PC-9 (cell line): ENCODE results near the gene MILR1. TPM values are rescaled to one million over a fixed set of nuclear protein-coding genes. Genes with fewer than 3 reads are reported as not detected.

Experiments
- BruUV-seq: library from RNA; stranded (reverse); fragments of 400-500 nt; replicated peaks from 2 replicates; lab custom pipeline; 2021; lab: Mats Ljungman, UMichigan
- CTCF ChIA-PET: fragments of 300-600 bp; sonication (Branson Sonifier 250); formaldehyde crosslinking; loops from one replicate; lab custom pipeline; 2022; ENCODE audit warnings: antibody characterized with exemption; lab: Charles Lee
- POLR2A ChIA-PET: fragments of 300-600 bp; sonication (Branson Sonifier 250); formaldehyde crosslinking; loops from one replicate; lab custom pipeline; 2022; ENCODE audit warnings: antibody characterized with exemption; ENCODE audit not compliant: unreplicated experiment; lab: Charles Lee
- DNase-seq, 2 experiments: peaks; one replicate each; pipeline versions ENCODE4 v3.0.0 to v3.0.0-alpha.2; 2015 to 2022; ENCODE audit warnings: mixed read lengths in 1 of 2
- H2AFZ ChIP-seq: fragments of 200-600 bp; sonication (generic); 2 replicates; pipeline ENCODE4 v1.8.1; 2017; ENCODE audit warnings: antibody characterized with exemption
- H3F3A ChIP-seq: fragments of 200-600 bp; sonication (generic); 2 replicates; pipeline ENCODE4 v1.8.1; 2017; ENCODE audit warnings: antibody characterized with exemption, mild to moderate bottlenecking, low read depth; ENCODE audit not compliant: insufficient read depth
- H3K27ac ChIP-seq: fragments of 200-600 bp; sonication (generic); 2 replicates; pipeline ENCODE4 v1.6.1; 2016; ENCODE audit warnings: mixed run types
- H3K27me3 ChIP-seq: fragments of 200-600 bp; sonication (generic); 2 replicates; pipeline ENCODE4 v1.6.1; 2016; ENCODE audit warnings: low read depth, mixed run types; ENCODE audit not compliant: insufficient read depth
- H3K36me3 ChIP-seq: fragments of 200-600 bp; sonication (generic); 2 replicates; pipeline ENCODE4 v1.6.1; 2016; ENCODE audit warnings: low read depth, mixed run types
- H3K4me1 ChIP-seq: fragments of 200-600 bp; sonication (generic); replicated peaks from 2 replicates; pipeline ENCODE4 v1.6.1; 2016; ENCODE audit warnings: mixed run types; ENCODE audit not compliant: insufficient read depth
- H3K4me2 ChIP-seq: fragments of 200-600 bp; sonication (generic); 2 replicates; pipeline ENCODE4 v1.6.1; 2017; ENCODE audit warnings: mixed run types
- H3K4me3 ChIP-seq: fragments of 200-600 bp; sonication (generic); 2 replicates; pipeline ENCODE4 v1.6.1; 2016; ENCODE audit warnings: mixed run types
- H3K79me2 ChIP-seq: fragments of 200-600 bp; sonication (generic); 2 replicates; pipeline ENCODE4 v1.6.1; 2017; ENCODE audit warnings: low read depth, mixed run types
- H3K9me2 ChIP-seq: fragments of 200-600 bp; sonication (generic); 2 replicates; pipeline ENCODE4 v1.8.1; 2017; ENCODE audit warnings: mild to moderate bottlenecking; ENCODE audit not compliant: insufficient read depth
- H3K9me3 ChIP-seq: fragments of 200-600 bp; sonication (generic); 2 replicates; pipeline ENCODE4 v1.8.1; 2016; ENCODE audit warnings: low read depth; ENCODE audit not compliant: insufficient read depth
- H4K20me1 ChIP-seq: fragments of 200-600 bp; sonication (generic); 2 replicates; pipeline ENCODE4 v1.8.1; 2017; ENCODE audit not compliant: insufficient read depth
- EZH2 ChIP-seq: fragments of 200-600 bp; sonication (generic); IDR thresholded peaks from 2 replicates; pipeline ENCODE4 v1.8.0; 2017; ENCODE audit warnings: antibody characterized with exemption, low read depth
- intact Hi-C: fragments of 100-400 bp; cut with micrococcal nuclease; formaldehyde crosslinking; loops from one replicate; pipeline ENCODE4 v1.10.0; 2022; ENCODE audit not compliant: unreplicated experiment
- total RNA-seq: library from RNA; stranded (reverse); gene quantifications from 2 replicates; pipeline ENCODE4 v1.2.3, GENCODE V29; 2021
- TF ChIP-seq, protein P1 (sequence below): fragments of 200-600 bp; sonication (generic); conservative IDR thresholded peaks from 2 replicates; pipeline ENCODE4 v1.6.1; 2017; ENCODE audit warnings: mixed run types, antibody characterized with exemption, mild to moderate bottlenecking, moderate library complexity

Gene MILR1
- total RNA-seq, 1 experiment from 2014 or later, result 25.6 TPM

DNA sequence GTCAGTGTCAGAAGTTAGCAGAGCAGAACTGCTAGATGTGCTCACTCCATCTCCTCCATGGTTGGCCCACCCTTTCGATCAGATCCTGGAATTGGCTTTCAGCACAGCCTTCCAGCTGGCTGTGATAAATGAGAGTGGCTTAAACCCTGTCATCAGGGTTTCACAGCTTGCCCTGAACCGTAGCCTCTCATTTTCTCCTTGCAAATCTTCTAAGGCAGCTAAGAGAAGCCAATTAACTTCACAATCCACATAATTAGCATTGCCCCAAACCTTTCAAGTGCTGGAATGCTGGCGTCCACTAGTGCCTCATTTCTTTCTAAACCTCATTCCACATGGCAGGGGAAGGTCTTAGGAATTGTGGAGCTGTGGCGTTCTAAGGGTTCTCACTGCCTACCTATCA is 21.7 kb downstream of the MILR1 start:
- no peaks in the 10 kb centered on the region for H3K9me2 ChIP-seq
- H3K9me3 ChIP-seq, result no peaks in the 10 kb centered on the region
- H3K4me1 ChIP-seq, result no peaks in the 10 kb centered on the region
- ChIA-PET POLR2A (no interaction called here), CTCF (no interaction called here)
- TF ChIP-seq, protein P1, sequence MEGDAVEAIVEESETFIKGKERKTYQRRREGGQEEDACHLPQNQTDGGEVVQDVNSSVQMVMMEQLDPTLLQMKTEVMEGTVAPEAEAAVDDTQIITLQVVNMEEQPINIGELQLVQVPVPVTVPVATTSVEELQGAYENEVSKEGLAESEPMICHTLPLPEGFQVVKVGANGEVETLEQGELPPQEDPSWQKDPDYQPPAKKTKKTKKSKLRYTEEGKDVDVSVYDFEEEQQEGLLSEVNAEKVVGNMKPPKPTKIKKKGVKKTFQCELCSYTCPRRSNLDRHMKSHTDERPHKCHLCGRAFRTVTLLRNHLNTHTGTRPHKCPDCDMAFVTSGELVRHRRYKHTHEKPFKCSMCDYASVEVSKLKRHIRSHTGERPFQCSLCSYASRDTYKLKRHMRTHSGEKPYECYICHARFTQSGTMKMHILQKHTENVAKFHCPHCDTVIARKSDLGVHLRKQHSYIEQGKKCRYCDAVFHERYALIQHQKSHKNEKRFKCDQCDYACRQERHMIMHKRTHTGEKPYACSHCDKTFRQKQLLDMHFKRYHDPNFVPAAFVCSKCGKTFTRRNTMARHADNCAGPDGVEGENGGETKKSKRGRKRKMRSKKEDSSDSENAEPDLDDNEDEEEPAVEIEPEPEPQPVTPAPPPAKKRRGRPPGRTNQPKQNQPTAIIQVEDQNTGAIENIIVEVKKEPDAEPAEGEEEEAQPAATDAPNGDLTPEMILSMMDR, result no peak
- no peak for TF ChIP-seq EZH2
- H2AFZ ChIP-seq, result no peak overlapping the region
- H4K20me1 ChIP-seq, result no peaks in the 10 kb centered on the region
- peaks cover 9% of the 10 kb centered on the region; the same call in 1 of the 2 replicates for H3F3A ChIP-seq
- H3K36me3 ChIP-seq, result peaks cover 9% of the 10 kb centered on the region; the same call in 1 of the 2 replicates
- no peak overlapping the region for H3K4me3 ChIP-seq
- no peak for DNase-seq
- intact Hi-C loops, result no loop called here
- H3K79me2 ChIP-seq, result no peaks in the 10 kb centered on the region
- no peak overlapping the region for H3K4me2 ChIP-seq
- BruUV-seq, result no TSS peak
- H3K27me3 ChIP-seq, result no peaks in the 10 kb centered on the region
- H3K27ac ChIP-seq, result no peak overlapping the region

DNA sequence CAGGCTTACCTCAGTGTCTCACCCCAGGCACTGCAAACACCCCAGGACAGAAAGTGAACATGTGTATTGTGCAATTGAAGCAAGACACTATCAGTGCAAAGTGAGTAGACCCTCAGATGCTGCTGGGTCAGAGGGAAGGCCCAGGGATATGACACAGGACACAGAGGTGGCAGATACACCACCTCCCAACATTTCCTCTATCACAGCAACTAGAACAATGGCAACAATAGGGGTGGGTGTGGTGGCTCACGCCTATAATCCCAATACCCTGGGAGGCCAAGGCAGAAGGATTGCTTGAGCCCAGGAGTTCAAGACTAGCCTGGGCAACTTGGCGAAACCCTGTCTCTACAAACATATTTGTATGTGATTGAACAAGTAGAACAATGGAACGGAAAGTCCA is 22.5 kb downstream of the MILR1 start:
- no peak overlapping the region for H3K27ac ChIP-seq
- H3F3A ChIP-seq, result peaks cover 9% of the 10 kb centered on the region; the same call in 1 of the 2 replicates
- no peak overlapping the region for H2AFZ ChIP-seq
- no peak overlapping the region for H3K4me3 ChIP-seq
- ChIA-PET POLR2A (no interaction called here), CTCF (no interaction called here)
- no peaks in the 10 kb centered on the region for H4K20me1 ChIP-seq
- H3K36me3 ChIP-seq, result peaks cover 9% of the 10 kb centered on the region; the same call in 1 of the 2 replicates
- intact Hi-C loops, result no loop called here
- BruUV-seq, result no TSS peak
- no peaks in the 10 kb centered on the region for H3K27me3 ChIP-seq
- H3K9me2 ChIP-seq, result no peaks in the 10 kb centered on the region
- no peaks in the 10 kb centered on the region for H3K79me2 ChIP-seq
- H3K4me2 ChIP-seq, result no peak overlapping the region
- DNase-seq, result no peak
- no peak for TF ChIP-seq EZH2
- TF ChIP-seq, protein P1, result no peak
- no peaks in the 10 kb centered on the region for H3K4me1 ChIP-seq
- no peaks in the 10 kb centered on the region for H3K9me3 ChIP-seq

DNA sequence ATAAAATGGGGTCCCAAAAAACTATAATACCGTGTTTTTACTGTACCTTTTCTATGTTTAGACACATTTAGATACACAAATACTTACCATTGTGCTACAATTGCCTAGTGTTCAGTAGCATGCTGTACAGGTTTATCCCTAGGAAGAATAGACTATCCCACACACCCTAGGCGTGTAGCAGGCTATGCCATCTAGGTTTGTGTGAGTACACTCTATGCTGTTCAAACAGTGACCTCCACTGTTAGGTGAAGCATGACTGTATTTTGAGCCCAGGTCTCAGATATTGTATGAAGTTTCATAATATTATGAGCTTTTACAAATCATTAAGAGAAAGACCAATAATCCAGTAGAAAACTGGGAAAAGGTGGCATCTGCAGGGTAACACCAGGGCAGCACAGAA is 23.6 kb downstream of the MILR1 start:
- no peaks in the 10 kb centered on the region for H4K20me1 ChIP-seq
- H3K36me3 ChIP-seq, result 0 out of 2 replicates have a peak, but pooled peaks cover 10% of the 10 kb centered on the region
- no peaks in the 10 kb centered on the region for H3K4me1 ChIP-seq
- no peak overlapping the region for H3K27ac ChIP-seq
- TF ChIP-seq EZH2, result no peak
- TF ChIP-seq, protein P1, result no peak
- DNase-seq, result no peak
- ChIA-PET CTCF (no interaction called here), POLR2A (interaction anchor here (0.6 kb wide), 1 partner anchor 412 kb away, joined by 3 read pairs; no protein-coding TSS in a partner anchor)
- no peaks in the 10 kb centered on the region for H3K9me3 ChIP-seq
- H3K9me2 ChIP-seq, result no peaks in the 10 kb centered on the region
- no peaks in the 10 kb centered on the region for H3K79me2 ChIP-seq
- peaks cover 15% of the 10 kb centered on the region; the same call in 1 of the 2 replicates for H3F3A ChIP-seq
- no peak overlapping the region for H3K4me3 ChIP-seq
- H2AFZ ChIP-seq, result no peak overlapping the region
- H3K4me2 ChIP-seq, result no peak overlapping the region
- BruUV-seq, result no TSS peak
- H3K27me3 ChIP-seq, result no peaks in the 10 kb centered on the region
- intact Hi-C loops, result no loop called here
